Esophagus squamous epithelium (tissue), 5 donors: ENCODE results near the gene TSPO. TPM values are rescaled to one million over a fixed set of nuclear protein-coding genes. Genes with fewer than 3 reads are reported as not detected.
A peak's percentile ranks its signal among the peaks of the same experiment; 100 is the strongest.

Experiments used
- DNase-seq: peaks from one replicate; lab custom pipeline; 2025; lab: John Stamatoyannopoulos, UW
- H3K27ac ChIP-seq, 4 donors: fragments of 200-600 bp; sonication (generic); one replicate each; pipeline ENCODE4 v1.5.1; 2016 to 2019; ENCODE audit warnings: mild to moderate bottlenecking in 1 of 4
- H3K27me3 ChIP-seq, 4 donors: fragments of 200-600 bp; sonication (generic); 1 replicate in 3 of 4; 2 replicates in 1 of 4; pipeline versions ENCODE4 v1.5.1 to v1.6.0; 2017 to 2021; ENCODE audit warnings: antibody characterized with exemption in 1 of 4
- H3K36me3 ChIP-seq, 3 donors: fragments of 200-600 bp; sonication (generic); one replicate each; pipeline ENCODE4 v1.5.1; 2016 to 2019
- H3K4me1 ChIP-seq, 3 donors: fragments of 200-600 bp; sonication (generic); one replicate each; pipeline ENCODE4 v1.5.1; 2017 to 2019
- H3K4me3 ChIP-seq, 4 donors: fragments of 200-600 bp; sonication (generic); 1 replicate in 3 of 4; 2 replicates in 1 of 4; pipeline ENCODE4 v1.5.1; 2016 to 2019; ENCODE audit warnings: mild to moderate bottlenecking in 2 of 4, moderate library complexity in 1 of 4
- H3K9me3 ChIP-seq, 3 donors: fragments of 200-600 bp; sonication (generic); one replicate each; pipeline ENCODE4 v1.5.1; 2016 to 2019
- CTCF ChIP-seq, 6 experiments: fragments of 450-650 bp in 4 of 6; fragments of 200-600 bp in 2 of 6; sonication (generic) in 2 of 6; IDR thresholded peaks; one replicate each; pipeline ENCODE4 v1.5.1; 2016 to 2019; ENCODE audit warnings: antibody characterized with exemption in 6 of 6, mild to moderate bottlenecking in 4 of 6, moderate library complexity in 4 of 6
- POLR2A ChIP-seq, 4 donors: fragments of 450-650 bp; IDR thresholded peaks; one replicate each; pipeline ENCODE4 v1.6.1; 2017; ENCODE audit warnings: antibody characterized with exemption in 4 of 4, mild to moderate bottlenecking in 4 of 4, moderate library complexity in 3 of 4
- WGBS, 2 donors: methylation state at CpG; one replicate each; pipeline ENCODE4 v1.1.5; 2018; 5-methylcytosine and 5-hydroxymethylcytosine counted together
- intact Hi-C: fragments of 100-400 bp; cut with DNase I; formaldehyde crosslinking; loops from one replicate; pipeline ENCODE4 v1.15.0; 2022
- total RNA-seq, 4 donors: library from RNA; depleted of rRNA; stranded (reverse); fragments of >200 nt; gene quantifications; one replicate each; pipeline ENCODE4 v1.1.0, GENCODE V29; 2016
- donor health status: DM: yes; HTN: yes; CAD: no.

Gene TSPO
- total RNA-seq, 4 donors from 2014 or later = 737 to 1,827 (median 875) TPM

- intact Hi-C loops = no loop called here
- peaks cover 5 to 66% (median 33%) of the 10 kb centered on the region in 3 donors for H3K36me3 ChIP-seq
Measured at GRCh38 chr22:43158778-43159483, 7.6 kb downstream of the TSPO start.

DNA sequence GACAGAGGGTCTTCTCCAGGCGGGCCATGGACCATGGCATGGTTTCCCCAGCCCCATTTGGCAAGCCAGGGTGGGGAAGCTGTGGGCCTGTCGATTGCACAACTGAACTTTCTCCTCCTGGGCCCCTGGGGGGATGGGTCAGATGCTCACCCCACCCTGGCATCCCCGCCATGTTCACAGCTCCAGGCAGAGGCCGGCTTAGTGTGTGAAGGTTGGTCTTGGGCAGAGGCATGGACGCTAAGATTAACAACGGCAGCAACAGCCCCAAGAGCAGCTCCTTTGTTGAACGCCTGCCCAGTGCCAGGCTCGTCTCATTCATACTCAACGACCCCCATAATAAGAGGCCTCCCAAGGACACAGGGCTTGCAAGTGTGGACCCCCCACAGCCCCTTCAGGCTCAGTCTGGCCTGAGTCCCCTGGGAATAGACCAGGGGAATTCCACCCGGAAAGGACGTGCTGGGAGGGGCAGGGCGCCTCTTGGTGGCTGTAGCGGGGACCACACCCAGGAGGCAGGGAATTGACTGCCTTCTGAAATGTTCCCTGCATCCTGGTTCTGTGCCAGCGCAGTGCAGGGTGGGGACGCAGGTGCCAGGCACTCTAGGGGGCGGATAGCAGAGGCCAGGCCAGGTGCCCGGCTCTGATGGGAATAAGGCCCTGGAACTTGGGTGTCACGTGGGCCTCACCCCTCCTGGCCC is 8.3 kb downstream of the TSPO start:
- H3K4me1 ChIP-seq = peaks cover 46 to 98% (median 60%) of the 10 kb centered on the region in 3 donors
- H3K4me3 ChIP-seq = no peak overlapping the region
- 50 to 60% methylated on average over 3 to 9 of the region's 18 CpGs for WGBS, 2 donors
- TF ChIP-seq POLR2A (IDR thresholded peaks at IDR 0.05) (no peak), CTCF (IDR thresholded peaks at IDR 0.05) (peak in 4 of 6 experiments; percentile 60 to 73 (median 62))
- DNase-seq = no peak
- H3K27ac ChIP-seq = peak overlapping the region; percentile 10 to 77 (median 46)
- H3K27me3 ChIP-seq = no peaks in the 10 kb centered on the region
- intact Hi-C loops = no loop called here
- H3K36me3 ChIP-seq = peaks cover 5 to 66% (median 33%) of the 10 kb centered on the region in 3 donors
- H3K9me3 ChIP-seq = no peaks in the 10 kb centered on the region

More at GRCh38 chr22:43158778-43159483, 7.6 kb downstream of the TSPO start:
- WGBS, 2 donors = 64% methylated on average over 6 to 7 of the region's 24 CpGs
- DNase-seq = no peak
- H3K27me3 ChIP-seq = no peaks in the 10 kb centered on the region
- TF ChIP-seq POLR2A (IDR thresholded peaks at IDR 0.05) = no peak
- no peak for TF ChIP-seq CTCF (IDR thresholded peaks at IDR 0.05)
- H3K4me1 ChIP-seq = peaks cover 46 to 98% (median 62%) of the 10 kb centered on the region in 3 donors
- peak overlapping the region; percentile 10 to 77 (median 46) for H3K27ac ChIP-seq
- H3K4me3 ChIP-seq = no peak overlapping the region
- H3K9me3 ChIP-seq = no peaks in the 10 kb centered on the region

DNA sequence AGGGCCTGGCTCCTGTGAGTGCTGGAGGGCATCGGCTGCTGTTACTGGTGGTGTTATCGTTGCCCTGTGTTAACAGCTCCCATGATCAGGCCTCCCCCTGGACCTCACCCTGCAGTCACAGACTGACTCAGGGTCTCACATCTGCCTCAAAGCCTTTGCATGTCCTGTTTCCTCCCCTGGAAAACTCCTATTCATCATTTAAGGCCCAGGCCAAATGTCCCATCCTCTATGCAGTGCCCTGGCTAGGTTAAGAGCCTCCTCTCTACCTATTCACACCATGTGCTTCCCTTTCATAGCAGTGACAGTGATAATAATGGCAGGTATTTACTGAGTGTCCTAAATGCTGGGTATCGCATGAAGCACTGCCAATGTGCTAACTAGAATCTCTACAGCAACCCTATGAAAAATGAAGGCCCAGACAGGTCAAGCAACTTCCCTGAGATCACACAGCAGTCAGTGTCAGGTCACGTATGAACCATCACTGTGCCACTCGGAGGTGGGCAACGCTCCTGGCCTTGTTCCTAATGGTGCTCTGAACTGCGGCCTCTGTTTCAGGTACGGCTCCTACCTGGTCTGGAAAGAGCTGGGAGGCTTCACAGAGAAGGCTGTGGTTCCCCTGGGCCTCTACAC is 9.3 kb downstream of the TSPO start:
- Histone ChIP-seq H3K4me3 (no peak overlapping the region), H3K27me3 (no peaks in the 10 kb centered on the region), H3K9me3 (no peaks in the 10 kb centered on the region), H3K4me1 (peaks cover 44 to 97% (median 55%) of the 10 kb centered on the region in 3 donors), H3K36me3 (peaks cover 5 to 57% (median 33%) of the 10 kb centered on the region in 3 donors), H3K27ac (peak overlapping the region in 2 of 4 donors; percentile 67 to 77)
- no peak for DNase-seq
- intact Hi-C loops = no loop called here
- WGBS, 2 donors = 89 to 97% methylated on average over 5 to 7 of the region's 8 CpGs
- TF ChIP-seq POLR2A (IDR thresholded peaks at IDR 0.05) (no peak), CTCF (IDR thresholded peaks at IDR 0.05) (no peak)

- DNase-seq = no peak
- TF ChIP-seq POLR2A (IDR thresholded peaks at IDR 0.05) = no peak
- Histone ChIP-seq H3K27me3 (no peaks in the 10 kb centered on the region), H3K4me3 (no peak overlapping the region), H3K36me3 (peaks cover 10 to 61% (median 38%) of the 10 kb centered on the region in 3 donors), H3K27ac (peak overlapping the region in 2 of 4 donors; percentile 84 to 87), H3K9me3 (no peaks in the 10 kb centered on the region), H3K4me1 (peaks cover 41 to 77% (median 44%) of the 10 kb centered on the region in 3 donors)
- intact Hi-C loops = no loop called here
- WGBS, 2 donors = 92% methylated on average over 19 of the region's 24 CpGs; no CpG with 5 or more reads in 1 of the 2 donors
Measured at GRCh38 chr22:43162412-43163150, 11.2 kb downstream of the TSPO start.

DNA sequence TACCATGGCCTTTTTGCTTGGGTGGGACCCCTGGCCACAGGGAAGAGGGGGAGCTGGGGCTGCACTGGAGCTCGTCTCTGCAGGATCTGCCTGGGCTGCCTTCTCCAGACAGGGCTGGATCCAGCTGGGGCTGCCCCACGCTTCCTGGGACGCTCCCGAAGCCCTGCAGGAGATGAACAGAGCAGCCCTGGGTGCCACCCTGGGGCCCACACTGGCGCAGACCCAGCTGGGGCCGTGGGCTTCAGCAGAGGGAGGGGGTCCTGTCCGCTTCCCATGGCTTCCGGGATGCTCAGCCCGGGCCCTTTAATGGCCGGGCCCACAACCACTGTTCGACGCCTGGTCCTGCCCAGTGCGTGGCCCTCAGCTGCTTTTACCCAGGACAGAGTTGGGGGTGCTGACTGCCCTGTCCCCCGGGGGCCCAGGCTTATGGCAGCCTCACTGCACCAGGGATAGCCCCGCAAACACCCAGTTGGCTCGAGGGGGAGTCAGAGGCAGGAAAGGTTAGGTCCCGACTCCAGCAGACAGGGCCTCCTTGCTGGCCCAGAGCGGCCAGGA is 12.0 kb downstream of the TSPO start:
- H3K4me1 ChIP-seq = peaks cover 34 to 72% (median 38%) of the 10 kb centered on the region in 3 donors
- 79 to 100% methylated on average over 1 to 4 of the region's 18 CpGs for WGBS, 2 donors
- TF ChIP-seq CTCF (IDR thresholded peaks at IDR 0.05) (no peak), POLR2A (IDR thresholded peaks at IDR 0.05) (no peak)
- no peaks in the 10 kb centered on the region for H3K27me3 ChIP-seq
- H3K36me3 ChIP-seq = peaks cover 16 to 68% (median 42%) of the 10 kb centered on the region in 3 donors
- DNase-seq = no peak
- intact Hi-C loops = no loop called here
- H3K9me3 ChIP-seq = no peaks in the 10 kb centered on the region
- peak overlapping the region in 1 of 4 donors; percentile 12 for H3K4me3 ChIP-seq
- H3K27ac ChIP-seq = peak overlapping the region; percentile 67 to 87 (median 83)
